Mucosa of stomach (tissue), 1 donor: ENCODE data around the gene CPAMD8.
"Not testable (repeated sequence)": the region's sequence is repeated elsewhere in the genome, so short reads cannot be mapped to it uniquely, and the experiment has no call there.

Experiments used
- H3K27me3 ChIP-seq: one replicate; pipeline ENCODE4 v1.7.0; 2013; ENCODE audit warnings: mild to moderate bottlenecking, low read length; ENCODE audit not compliant: control insufficient read depth, insufficient read depth
- H3K36me3 ChIP-seq: one replicate; pipeline ENCODE4 v1.7.0; 2013; ENCODE audit warnings: low read length; ENCODE audit not compliant: control insufficient read depth, insufficient read depth
- H3K4me1 ChIP-seq: one replicate; pipeline ENCODE4 v1.7.0; 2013; ENCODE audit warnings: mild to moderate bottlenecking, low read length; ENCODE audit not compliant: control insufficient read depth, insufficient read depth
- H3K4me3 ChIP-seq: one replicate; pipeline ENCODE4 v1.7.0; 2013; ENCODE audit warnings: low read length
- H3K9ac ChIP-seq: one replicate; pipeline ENCODE4 v1.7.0; 2013; ENCODE audit warnings: mild to moderate bottlenecking, low read length, moderate library complexity
- H3K9me3 ChIP-seq: one replicate; pipeline ENCODE4 v1.7.0; 2013; ENCODE audit warnings: mild to moderate bottlenecking, low read length, moderate library complexity; ENCODE audit not compliant: control insufficient read depth
- donor health status: Pancreatic carcinoma.

Gene CPAMD8

DNA sequence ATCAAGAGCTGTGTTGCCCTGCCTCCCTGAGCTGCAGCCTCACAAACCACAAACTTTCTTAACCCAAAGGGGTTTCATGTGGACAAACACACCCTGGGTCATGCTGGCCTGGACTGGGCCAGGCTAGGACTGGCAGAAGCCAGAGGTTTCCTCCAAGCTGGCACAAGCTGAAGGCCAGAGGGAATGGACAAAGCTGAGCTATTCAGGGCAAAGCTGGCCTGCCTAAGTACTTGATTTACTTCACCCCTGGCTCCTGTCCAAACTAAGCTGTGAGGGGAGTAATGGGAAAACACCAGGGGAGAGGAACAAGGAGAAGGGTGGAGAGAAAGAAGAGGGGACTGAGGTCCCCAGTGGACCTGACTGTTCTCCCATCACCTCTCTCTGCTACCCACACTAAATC lies 6.2 kb downstream of the CPAMD8 start:
- Histone ChIP-seq H3K4me1 (no peaks in the 10 kb centered on the region), H3K27me3 (peaks cover 4% of the 10 kb centered on the region), H3K9me3 (no peaks in the 10 kb centered on the region), H3K4me3 (no peak overlapping the region), H3K9ac (no peak overlapping the region), H3K36me3 (no peaks in the 10 kb centered on the region)

DNA sequence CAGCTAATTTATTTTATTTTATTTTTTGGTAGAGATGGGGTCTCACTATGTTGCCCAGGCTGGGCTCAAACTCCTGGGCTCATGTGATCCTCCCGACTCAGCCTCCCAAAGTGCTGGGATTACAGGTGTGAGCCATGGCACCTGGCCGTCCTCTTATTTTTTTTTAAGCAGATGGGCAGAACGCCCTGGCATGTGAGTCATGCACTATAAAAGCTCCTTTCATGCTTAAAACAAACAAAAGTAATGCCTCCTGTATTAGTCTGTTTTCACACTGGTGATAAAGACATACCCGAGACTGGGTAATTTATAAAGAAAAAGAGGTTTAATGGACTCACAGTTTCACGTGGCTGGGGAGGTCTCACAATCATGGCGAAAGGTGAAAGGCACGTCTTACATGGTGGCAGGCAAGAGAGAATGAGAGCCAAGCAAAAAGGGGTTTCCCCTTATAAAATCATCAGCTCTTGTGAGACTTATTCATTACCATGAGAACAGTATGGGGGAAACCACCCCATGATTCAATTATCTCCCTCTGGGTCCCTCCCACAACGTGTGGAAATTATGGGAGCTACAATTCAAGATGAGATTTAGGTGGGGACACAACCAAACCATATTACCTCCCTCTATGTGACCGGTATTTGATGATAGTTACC lies 12.3 kb downstream of the CPAMD8 start:
- not testable (repeated sequence) for H3K9ac ChIP-seq, H3K4me1 ChIP-seq, H3K4me3 ChIP-seq, H3K36me3 ChIP-seq, H3K27me3 ChIP-seq, H3K9me3 ChIP-seq

DNA sequence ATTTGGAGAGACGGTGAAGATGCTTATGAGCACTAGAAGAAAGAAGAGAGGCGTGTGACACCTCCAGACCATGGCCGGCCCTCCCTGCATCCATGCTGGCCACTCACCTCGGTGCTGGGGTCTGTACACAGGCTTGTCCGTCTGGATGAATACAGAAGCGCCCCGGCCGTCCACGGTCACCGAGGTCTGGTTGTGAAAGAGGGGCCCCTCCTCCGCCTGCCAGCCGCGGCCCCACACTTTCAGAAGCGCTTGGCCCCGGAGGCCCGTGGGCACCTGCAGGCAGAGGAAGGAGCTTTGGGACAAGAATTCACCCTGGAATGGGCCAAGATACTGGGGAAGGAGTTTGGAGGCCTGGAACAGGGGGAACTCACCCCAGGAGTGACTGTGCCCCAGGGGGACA lies 15.1 kb downstream of the CPAMD8 start:
- Histone ChIP-seq H3K9ac (no peak overlapping the region), H3K36me3 (no peaks in the 10 kb centered on the region), H3K4me1 (no peaks in the 10 kb centered on the region), H3K9me3 (no peaks in the 10 kb centered on the region), H3K4me3 (no peak overlapping the region), H3K27me3 (no peaks in the 10 kb centered on the region)

DNA sequence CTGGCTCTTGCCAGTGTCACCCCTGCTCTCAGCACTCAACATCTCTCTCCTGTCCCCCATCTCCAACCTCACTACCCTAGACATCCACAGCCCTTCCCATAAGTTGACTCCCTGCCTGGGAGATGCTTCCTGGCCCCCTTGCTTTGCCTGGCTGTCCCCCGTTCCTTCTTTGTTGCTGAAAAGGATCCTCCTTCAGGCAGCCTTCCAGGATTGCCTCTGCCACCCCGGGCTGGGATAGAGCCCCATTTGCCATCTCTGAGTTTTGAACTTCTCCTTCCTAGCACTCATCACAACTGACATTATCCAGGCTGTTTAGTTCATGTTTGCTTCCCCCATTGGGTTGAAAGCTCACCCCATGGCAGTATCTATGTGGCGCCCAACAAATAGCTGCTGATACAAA lies 20.0 kb downstream of the CPAMD8 start:
- peaks cover 5% of the 10 kb centered on the region for H3K27me3 ChIP-seq
- H3K9me3 ChIP-seq, result no peaks in the 10 kb centered on the region
- H3K36me3 ChIP-seq, result no peaks in the 10 kb centered on the region
- no peak overlapping the region for H3K4me3 ChIP-seq
- H3K4me1 ChIP-seq, result no peaks in the 10 kb centered on the region
- no peak overlapping the region for H3K9ac ChIP-seq

DNA sequence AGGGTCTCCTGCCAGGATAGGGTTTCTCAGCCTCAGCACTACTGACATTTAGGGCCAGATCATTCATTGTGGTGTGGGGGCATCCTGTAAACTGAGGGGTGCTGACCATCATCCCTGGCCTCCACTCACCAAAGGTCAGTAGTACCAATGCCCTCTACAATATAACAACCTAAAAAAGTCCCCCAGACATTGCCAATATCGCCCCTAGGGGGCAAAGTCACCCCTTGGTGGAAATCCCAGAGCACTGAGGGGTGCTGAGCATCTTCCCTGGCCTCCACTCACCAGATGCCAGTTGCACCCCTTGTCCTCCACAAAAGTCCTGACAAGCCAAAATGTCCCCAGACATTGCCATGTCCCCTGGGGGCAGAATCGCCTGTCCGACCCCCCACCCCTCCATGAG lies 21.6 kb downstream of the CPAMD8 start:
- H3K36me3 ChIP-seq, result no peaks in the 10 kb centered on the region
- H3K4me3 ChIP-seq, result no peak overlapping the region
- no peaks in the 10 kb centered on the region for H3K4me1 ChIP-seq
- no peaks in the 10 kb centered on the region for H3K9me3 ChIP-seq
- no peak overlapping the region for H3K9ac ChIP-seq
- peaks cover 5% of the 10 kb centered on the region for H3K27me3 ChIP-seq

DNA sequence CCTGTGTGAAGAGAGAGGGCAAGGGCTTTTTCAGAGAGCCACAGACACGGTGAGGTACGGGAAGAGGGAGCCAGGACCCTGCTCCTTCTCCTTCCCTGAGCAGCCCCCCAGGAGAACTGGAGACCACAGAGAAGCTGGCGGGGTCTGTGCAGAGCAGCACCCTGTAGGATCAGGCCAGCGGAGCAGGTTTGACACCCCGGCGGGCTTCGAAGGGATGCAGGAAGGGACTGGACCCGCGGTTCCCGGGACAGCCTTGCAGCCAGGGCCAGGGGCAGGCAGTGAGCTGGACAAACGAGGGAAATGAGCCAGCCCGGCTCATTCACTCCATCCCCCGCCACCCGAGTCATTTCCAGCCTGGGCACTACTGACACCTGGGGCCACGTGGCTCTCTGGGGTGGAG lies 22.2 kb downstream of the CPAMD8 start:
- Histone ChIP-seq H3K36me3 (no peaks in the 10 kb centered on the region), H3K4me3 (no peak overlapping the region), H3K27me3 (peaks cover 5% of the 10 kb centered on the region), H3K4me1 (no peaks in the 10 kb centered on the region), H3K9me3 (no peaks in the 10 kb centered on the region), H3K9ac (no peak overlapping the region)

DNA sequence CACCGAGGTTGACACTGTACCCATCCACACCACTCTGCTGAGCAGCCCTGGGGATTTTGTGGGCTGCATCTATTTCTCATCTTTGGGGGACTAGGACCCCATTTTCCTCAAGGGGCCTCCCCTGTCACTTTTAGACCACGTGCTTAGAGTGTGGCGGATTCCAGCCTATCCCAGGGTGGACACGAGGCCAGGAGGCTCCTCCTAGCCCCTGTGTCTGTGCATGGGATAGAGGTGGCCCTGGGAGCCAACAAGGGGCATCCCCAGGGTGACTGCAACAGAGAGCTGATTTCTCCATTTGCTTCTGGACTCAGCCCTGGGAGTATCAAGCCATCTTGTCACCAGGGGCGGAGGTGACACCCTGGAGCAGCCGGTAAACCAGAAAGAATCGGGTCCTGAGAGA lies 24.2 kb downstream of the CPAMD8 start:
- Histone ChIP-seq H3K4me1 (no peaks in the 10 kb centered on the region), H3K9ac (no peak overlapping the region), H3K9me3 (no peaks in the 10 kb centered on the region)

DNA sequence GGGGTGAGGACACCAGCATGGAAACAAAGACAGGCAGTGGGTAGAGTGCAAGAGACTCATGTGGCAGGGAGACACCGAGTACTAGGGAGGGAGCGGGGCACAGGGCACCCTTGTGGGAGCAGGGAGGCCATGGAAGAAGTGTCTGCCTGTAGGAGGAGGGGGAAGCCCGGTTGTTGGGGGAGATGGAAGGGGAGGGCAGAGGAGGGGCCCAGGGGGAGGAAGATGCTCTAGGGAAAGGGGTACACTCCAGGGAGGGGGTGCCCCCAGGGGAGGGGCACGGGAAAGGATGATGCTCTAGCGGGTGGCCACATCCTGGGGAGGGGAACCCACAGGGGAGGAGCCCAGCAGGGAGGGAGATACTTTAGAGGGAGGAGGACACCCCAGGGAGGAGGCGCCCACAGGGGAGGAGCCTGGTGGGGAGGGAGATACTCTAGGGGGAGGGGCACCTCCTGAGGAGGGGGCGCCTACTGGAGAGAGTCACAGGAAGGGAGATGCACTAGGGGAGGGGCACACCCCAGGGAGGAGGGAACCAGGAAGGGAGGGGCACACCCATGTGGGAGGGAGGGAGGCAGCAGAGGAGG lies 24.9 kb downstream of the CPAMD8 start:
- Histone ChIP-seq H3K27me3 (peaks cover 5% of the 10 kb centered on the region), H3K9me3 (no peaks in the 10 kb centered on the region), H3K4me1 (no peaks in the 10 kb centered on the region), H3K9ac (no peak overlapping the region), H3K4me3 (no peak overlapping the region), H3K36me3 (no peaks in the 10 kb centered on the region)

More for the DNA sequence above, 24.2 kb downstream of the CPAMD8 start:
- Histone ChIP-seq H3K27me3 (peaks cover 5% of the 10 kb centered on the region), H3K36me3 (no peaks in the 10 kb centered on the region), H3K4me3 (no peak overlapping the region)

DNA sequence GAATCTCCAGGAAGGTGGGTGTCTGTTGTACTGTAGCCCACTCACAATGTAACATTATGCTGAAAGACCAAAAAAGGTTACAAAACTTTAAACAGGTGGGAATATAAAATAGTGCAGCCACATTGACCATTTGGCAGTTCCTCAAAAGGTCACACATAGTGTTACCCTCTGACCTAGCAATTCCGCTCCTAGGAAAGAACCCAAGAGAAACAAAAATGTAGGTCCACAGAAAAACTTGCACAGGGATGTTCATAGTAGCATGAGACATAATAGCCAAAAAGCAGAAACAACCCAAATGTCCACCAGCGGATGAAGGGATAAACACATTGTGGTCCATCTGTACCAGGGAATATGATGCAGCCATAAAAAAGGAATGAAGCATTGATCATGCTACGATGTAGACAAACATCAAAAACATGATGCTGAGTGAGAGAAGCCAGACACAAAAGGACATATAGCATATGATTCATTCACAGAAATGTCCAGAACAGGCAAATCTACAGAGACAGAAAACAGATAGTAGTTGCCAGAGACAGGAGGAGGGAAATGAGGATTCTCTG lies 27.9 kb downstream of the CPAMD8 start:
- Histone ChIP-seq H3K9ac (no peak overlapping the region), H3K27me3 (no peaks in the 10 kb centered on the region), H3K9me3 (no peaks in the 10 kb centered on the region), H3K4me3 (no peak overlapping the region), H3K36me3 (no peaks in the 10 kb centered on the region), H3K4me1 (no peaks in the 10 kb centered on the region)

DNA sequence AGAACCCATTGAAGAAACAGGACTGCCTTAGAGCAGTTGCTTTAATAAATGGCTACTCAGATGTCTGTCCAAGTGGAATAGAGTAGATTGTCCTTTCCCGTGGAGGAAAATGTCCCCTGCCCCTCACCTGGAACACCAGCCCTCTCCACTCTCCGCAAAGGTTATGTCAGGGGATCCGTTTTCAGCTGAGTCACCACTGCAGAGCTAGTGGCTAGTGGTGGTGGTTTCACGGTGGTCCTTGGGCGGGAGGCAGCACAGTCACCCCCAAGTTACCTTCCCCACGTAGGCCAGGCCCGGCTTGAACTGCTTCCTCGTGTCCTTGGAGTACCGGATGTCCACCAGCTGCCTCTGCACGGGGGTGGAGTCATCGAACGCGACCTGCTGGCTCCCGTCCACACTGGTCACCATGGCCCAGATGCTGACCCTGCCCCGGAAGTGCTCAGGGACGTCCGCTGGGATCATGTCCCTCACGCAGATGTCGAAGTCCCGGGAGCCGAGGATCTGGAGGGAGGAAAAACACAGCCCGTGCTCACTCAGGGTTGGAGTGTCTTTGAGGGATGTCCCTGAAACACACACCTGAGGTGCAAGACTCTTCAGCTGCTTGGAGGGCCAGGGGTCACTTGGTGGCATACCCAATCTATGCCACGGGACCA lies 29.6 kb downstream of the CPAMD8 start:
- H3K4me1 ChIP-seq, H3K27me3 ChIP-seq, H3K36me3 ChIP-seq, H3K9me3 ChIP-seq, H3K4me3 ChIP-seq, H3K9ac ChIP-seq: not testable (repeated sequence)

DNA sequence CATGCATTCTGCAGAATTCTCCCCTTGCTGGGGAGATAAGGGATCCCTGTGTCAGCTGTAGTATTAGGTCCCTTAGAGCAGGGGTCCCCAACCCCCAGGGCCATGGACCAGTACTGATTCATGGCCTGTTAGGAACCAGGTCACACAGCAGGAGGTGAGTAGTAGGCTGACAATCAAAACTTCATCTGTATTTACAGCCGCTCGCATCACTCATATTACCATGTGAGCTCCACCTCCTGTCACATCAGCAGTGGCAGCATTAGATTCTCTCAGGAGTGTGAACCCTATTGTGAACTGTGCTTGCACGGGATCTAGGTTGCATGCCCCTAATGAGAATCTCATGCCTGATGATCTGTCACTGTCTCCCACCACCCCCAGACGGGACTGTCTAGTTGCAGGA lies 37.9 kb downstream of the CPAMD8 start:
- Histone ChIP-seq H3K4me3 (no peak overlapping the region), H3K9ac (no peak overlapping the region), H3K27me3 (no peaks in the 10 kb centered on the region), H3K36me3 (no peaks in the 10 kb centered on the region), H3K9me3 (no peaks in the 10 kb centered on the region), H3K4me1 (no peaks in the 10 kb centered on the region)

DNA sequence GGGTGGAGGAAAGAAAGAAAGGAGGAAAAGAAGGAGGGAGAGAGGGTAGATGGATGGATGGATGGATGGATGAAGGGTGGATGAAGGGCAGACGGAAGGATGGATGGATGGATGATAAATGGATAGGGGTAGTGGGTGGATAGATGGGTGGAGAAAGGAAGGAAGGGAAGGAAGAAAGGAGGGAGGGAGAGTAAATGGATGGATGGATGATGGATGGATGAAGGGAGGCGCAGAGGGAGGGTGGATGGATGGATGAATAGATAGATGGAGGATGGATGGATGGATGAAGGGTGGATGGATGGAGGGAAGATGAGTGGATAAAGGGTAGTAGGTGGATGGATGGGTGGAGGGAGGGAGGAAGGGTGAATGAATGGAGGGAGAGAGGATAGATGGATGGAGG lies 41.2 kb downstream of the CPAMD8 start:
- Histone ChIP-seq H3K9ac (no peak overlapping the region), H3K4me3 (no peak overlapping the region), H3K36me3 (no peaks in the 10 kb centered on the region), H3K9me3 (no peaks in the 10 kb centered on the region), H3K4me1 (no peaks in the 10 kb centered on the region), H3K27me3 (no peaks in the 10 kb centered on the region)
